ENCODE data around the gene RAB18.

RAB18 gene

GRCh38 chr10:27506280-27506679, 2.2 kb downstream of the RAB18 start:
- POLR2A ChIA-PET, result no interaction called here
- TF ChIP-seq HOXC10 (CRISPR knock-in tag; IDR thresholded peaks at IDR 0.05) (no peak), ZNF184 (tag by site-specific recombination; IDR thresholded peaks at IDR 0.05) (no peak), ZNF155 (tag by site-specific recombination; IDR thresholded peaks at IDR 0.05) (no peak), ZNF335 (tag by site-specific recombination; conservative IDR thresholded peaks at IDR 0.05) (no peak), ZSCAN5A (tag by site-specific recombination; IDR thresholded peaks at IDR 0.05) (no peak), ZNF433 (tag by site-specific recombination; IDR thresholded peaks at IDR 0.05; ENCODE audit: low read depth) (no peak), ZNF341 (tag by site-specific recombination; IDR thresholded peaks at IDR 0.05; ENCODE audit: low read depth) (no peak), KLF7 (tag by site-specific recombination; IDR thresholded peaks at IDR 0.05; ENCODE audit: borderline replicate concordance) (no peak), ZNF121 (tag by site-specific recombination; IDR thresholded peaks at IDR 0.05) (no peak), ZNF488 (tag by site-specific recombination; IDR thresholded peaks at IDR 0.05) (no peak), GFI1B (tag by site-specific recombination; IDR thresholded peaks at IDR 0.05) (no peak), ZNF596 (tag by site-specific recombination; IDR thresholded peaks at IDR 0.05) (no peak), BCL11A (tag by site-specific recombination; IDR thresholded peaks at IDR 0.05; ENCODE audit: low read depth) (no peak), ZBTB11 (tag by site-specific recombination; conservative IDR thresholded peaks at IDR 0.05; ENCODE audit: low read depth) (no peak), MZF1 (tag by site-specific recombination; IDR thresholded peaks at IDR 0.05; ENCODE audit: borderline replicate concordance) (no peak), SP2 (tag by site-specific recombination; IDR thresholded peaks at IDR 0.05) (no peak), ZNF645 (tag by site-specific recombination; IDR thresholded peaks at IDR 0.05) (no peak), ZNF548 (tag by site-specific recombination; IDR thresholded peaks at IDR 0.05) (no peak)
- Histone ChIP-seq H3K4me1 (ENCODE audit: control insufficient read depth, insufficient read depth, low read length) (no peaks in the 10 kb centered on the region), H3K9me3 (ENCODE audit: control insufficient read depth, insufficient read depth, low read depth, low read length) (no peaks in the 10 kb centered on the region), H3K36me3 (ENCODE audit: control insufficient read depth in 2 of 2, insufficient read depth in 1 of 2, low read length in 2 of 2) (peaks cover 12 to 28% of the 10 kb centered on the region in 2 experiments), H3K4me3 (ENCODE audit: low read depth, low read length) (no peak overlapping the region), H3K27ac (ENCODE audit: extremely low read depth, low read depth, low read length) (no peak overlapping the region)
- CTCF ChIA-PET, result interaction anchor here (0.7 kb wide), 2 partner anchors 238 to 947 kb away, joined by 3 to 5 read pairs; no protein-coding TSS in a partner anchor

- Histone ChIP-seq H3K36me3 (ENCODE audit: control insufficient read depth in 2 of 2, insufficient read depth in 1 of 2, low read length in 2 of 2) (peaks cover 35 to 40% of the 10 kb centered on the region in 2 experiments), H3K27ac (ENCODE audit: extremely low read depth, low read depth, low read length) (no peak overlapping the region), H3K9me3 (ENCODE audit: control insufficient read depth, insufficient read depth, low read depth, low read length) (no peaks in the 10 kb centered on the region), H3K4me1 (ENCODE audit: control insufficient read depth, insufficient read depth, low read length) (no peaks in the 10 kb centered on the region), H3K4me3 (ENCODE audit: low read depth, low read length) (no peak overlapping the region)
- ChIA-PET CTCF (no interaction called here), POLR2A (no interaction called here)
- TF ChIP-seq ZNF112 (tag by site-specific recombination; IDR thresholded peaks at IDR 0.05), result no peak
- TF ChIP-seq ZNF433 (tag by site-specific recombination; IDR thresholded peaks at IDR 0.05; ENCODE audit: low read depth), result no peak
- TF ChIP-seq ZNF223 (tag by site-specific recombination; IDR thresholded peaks at IDR 0.05), result no peak
- TF ChIP-seq ZBTB48 (tag by site-specific recombination; IDR thresholded peaks at IDR 0.05), result no peak
- TF ChIP-seq PRDM2 (tag by site-specific recombination; IDR thresholded peaks at IDR 0.05; ENCODE audit: borderline replicate concordance), result no peak
- TF ChIP-seq ZNF184 (tag by site-specific recombination; IDR thresholded peaks at IDR 0.05), result no peak
- TF ChIP-seq ZNF24 (tag by site-specific recombination; IDR thresholded peaks at IDR 0.05), result no peak
- TF ChIP-seq ZBTB21 (tag by site-specific recombination; IDR thresholded peaks at IDR 0.05), result no peak
Observed at GRCh38 chr10:27512548-27512947, 8.4 kb downstream of the RAB18 start.

All from HEK293 (cell line).